HepG2 (cell line): ENCODE results near the gene ATP6V0D1.

Source experiments
- HOMEZ ChIP-seq: IDR thresholded peaks from 2 replicates; pipeline ENCODE4 v1.6.1; 2016; ENCODE audit warnings: low read depth
- POLR2A ChIP-seq, 2 experiments: IDR thresholded peaks; 2 replicates each; pipeline ENCODE4 v1.6.1; 2011; ENCODE audit warnings: low read depth in 2 of 2, low read length in 2 of 2, mild to moderate bottlenecking in 1 of 2, moderate library complexity in 1 of 2; ENCODE audit not compliant: insufficient read depth in 1 of 2

DNA sequence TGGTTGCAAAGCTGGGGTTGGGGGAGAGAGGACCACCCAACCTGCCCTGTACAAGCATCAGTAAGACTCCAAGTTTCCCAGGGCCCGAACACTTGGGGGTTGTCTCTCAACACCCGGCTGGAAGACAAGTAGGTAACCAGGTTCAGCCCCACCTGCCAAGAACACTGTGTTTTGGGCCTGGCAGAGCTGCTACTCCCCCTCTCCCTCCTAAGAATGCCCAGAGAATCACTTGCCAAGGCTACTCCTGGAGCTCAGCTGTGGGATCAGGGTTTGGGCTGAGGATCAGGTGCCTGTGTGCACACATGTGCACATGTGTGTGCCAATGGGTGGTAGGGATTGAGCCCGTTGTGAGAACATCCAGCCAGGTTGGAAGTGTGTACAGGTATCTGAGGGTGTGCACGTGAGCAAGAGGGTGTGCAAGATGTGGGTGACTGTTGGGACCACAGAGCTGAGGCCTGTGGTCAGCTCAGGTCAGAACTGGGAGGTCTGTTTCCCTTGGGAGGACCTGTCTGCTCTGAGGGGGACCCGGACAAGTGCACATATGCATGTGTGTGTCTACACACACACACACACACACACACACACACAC, 47.7 kb downstream of the ATP6V0D1 start:
- no peak for TF ChIP-seq HOMEZ (CRISPR knock-in tag)
- TF ChIP-seq POLR2A (IDR thresholded peaks at IDR 0.05; ENCODE audit: insufficient read depth in 1 of 2, low read depth in 2 of 2, low read length in 2 of 2), result no peak
